HL-60 (cell line): Measurements from ENCODE around the gene TBX2.

Experiments
- GABPA ChIP-seq: IDR thresholded peaks from 2 replicates; pipeline ENCODE4 v1.6.1; 2012; ENCODE audit warnings: low read depth
- POLR2AphosphoS5 ChIP-seq: IDR thresholded peaks from 2 replicates; pipeline ENCODE4 v1.6.1; 2012; ENCODE audit warnings: low read depth
- SPI1 ChIP-seq: IDR thresholded peaks from 2 replicates; pipeline ENCODE4 v1.6.1; 2012; ENCODE audit warnings: low read depth, mild to moderate bottlenecking, borderline replicate concordance
- TF ChIP-seq, protein P1 (sequence below): IDR thresholded peaks from 2 replicates; pipeline ENCODE4 v1.6.1; 2012; ENCODE audit warnings: low read depth; ENCODE audit not compliant: insufficient replicate concordance
- TF ChIP-seq, protein P2 (sequence below): IDR thresholded peaks from one replicate; pipeline ENCODE4 v1.5.1; 2011; ENCODE audit warnings: low read length, control low read depth, inconsistent platforms; ENCODE audit not compliant: insufficient read depth

- TF ChIP-seq, protein P1, sequence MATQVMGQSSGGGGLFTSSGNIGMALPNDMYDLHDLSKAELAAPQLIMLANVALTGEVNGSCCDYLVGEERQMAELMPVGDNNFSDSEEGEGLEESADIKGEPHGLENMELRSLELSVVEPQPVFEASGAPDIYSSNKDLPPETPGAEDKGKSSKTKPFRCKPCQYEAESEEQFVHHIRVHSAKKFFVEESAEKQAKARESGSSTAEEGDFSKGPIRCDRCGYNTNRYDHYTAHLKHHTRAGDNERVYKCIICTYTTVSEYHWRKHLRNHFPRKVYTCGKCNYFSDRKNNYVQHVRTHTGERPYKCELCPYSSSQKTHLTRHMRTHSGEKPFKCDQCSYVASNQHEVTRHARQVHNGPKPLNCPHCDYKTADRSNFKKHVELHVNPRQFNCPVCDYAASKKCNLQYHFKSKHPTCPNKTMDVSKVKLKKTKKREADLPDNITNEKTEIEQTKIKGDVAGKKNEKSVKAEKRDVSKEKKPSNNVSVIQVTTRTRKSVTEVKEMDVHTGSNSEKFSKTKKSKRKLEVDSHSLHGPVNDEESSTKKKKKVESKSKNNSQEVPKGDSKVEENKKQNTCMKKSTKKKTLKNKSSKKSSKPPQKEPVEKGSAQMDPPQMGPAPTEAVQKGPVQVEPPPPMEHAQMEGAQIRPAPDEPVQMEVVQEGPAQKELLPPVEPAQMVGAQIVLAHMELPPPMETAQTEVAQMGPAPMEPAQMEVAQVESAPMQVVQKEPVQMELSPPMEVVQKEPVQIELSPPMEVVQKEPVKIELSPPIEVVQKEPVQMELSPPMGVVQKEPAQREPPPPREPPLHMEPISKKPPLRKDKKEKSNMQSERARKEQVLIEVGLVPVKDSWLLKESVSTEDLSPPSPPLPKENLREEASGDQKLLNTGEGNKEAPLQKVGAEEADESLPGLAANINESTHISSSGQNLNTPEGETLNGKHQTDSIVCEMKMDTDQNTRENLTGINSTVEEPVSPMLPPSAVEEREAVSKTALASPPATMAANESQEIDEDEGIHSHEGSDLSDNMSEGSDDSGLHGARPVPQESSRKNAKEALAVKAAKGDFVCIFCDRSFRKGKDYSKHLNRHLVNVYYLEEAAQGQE = no peak
- TF ChIP-seq GABPA (no peak), POLR2AphosphoS5 (no peak), SPI1 (no peak)
- TF ChIP-seq, protein P2, sequence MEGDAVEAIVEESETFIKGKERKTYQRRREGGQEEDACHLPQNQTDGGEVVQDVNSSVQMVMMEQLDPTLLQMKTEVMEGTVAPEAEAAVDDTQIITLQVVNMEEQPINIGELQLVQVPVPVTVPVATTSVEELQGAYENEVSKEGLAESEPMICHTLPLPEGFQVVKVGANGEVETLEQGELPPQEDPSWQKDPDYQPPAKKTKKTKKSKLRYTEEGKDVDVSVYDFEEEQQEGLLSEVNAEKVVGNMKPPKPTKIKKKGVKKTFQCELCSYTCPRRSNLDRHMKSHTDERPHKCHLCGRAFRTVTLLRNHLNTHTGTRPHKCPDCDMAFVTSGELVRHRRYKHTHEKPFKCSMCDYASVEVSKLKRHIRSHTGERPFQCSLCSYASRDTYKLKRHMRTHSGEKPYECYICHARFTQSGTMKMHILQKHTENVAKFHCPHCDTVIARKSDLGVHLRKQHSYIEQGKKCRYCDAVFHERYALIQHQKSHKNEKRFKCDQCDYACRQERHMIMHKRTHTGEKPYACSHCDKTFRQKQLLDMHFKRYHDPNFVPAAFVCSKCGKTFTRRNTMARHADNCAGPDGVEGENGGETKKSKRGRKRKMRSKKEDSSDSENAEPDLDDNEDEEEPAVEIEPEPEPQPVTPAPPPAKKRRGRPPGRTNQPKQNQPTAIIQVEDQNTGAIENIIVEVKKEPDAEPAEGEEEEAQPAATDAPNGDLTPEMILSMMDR = no peak
Observed at GRCh38 chr17:61354895-61355874, 44.5 kb upstream of the TBX2 start.
